AG04449 (cell line): Measurements from ENCODE around the gene EXO5.
A peak's percentile ranks its signal among the peaks of the same experiment; 100 is the strongest.
"Not testable (repeated sequence)": the region's sequence is repeated elsewhere in the genome, so short reads cannot be mapped to it uniquely, and the experiment has no call there.

Source experiments
- CTCF ChIA-PET: fragments of 350-600 bp; formaldehyde crosslinking; extraction: SDS; loops from one replicate; lab custom pipeline; 2021; ENCODE audit warnings: antibody characterized with exemption; lab: Yijun Ruan, JAX
- POLR2A ChIA-PET: fragments of 400-600, 350-600 bp; formaldehyde crosslinking; extraction: SDS; loops from one replicate; lab custom pipeline; 2020; ENCODE audit warnings: antibody characterized with exemption, inconsistent platforms; lab: Yijun Ruan, JAX
- DNase-seq: peaks from one replicate; pipeline ENCODE4 v3.0.0-alpha.2; 2010; ENCODE audit warnings: low read depth, low spot score
- H3K4me3 ChIP-seq: 2 replicates; pipeline ENCODE4 v1.5.1; 2011; ENCODE audit warnings: low read depth, mild to moderate bottlenecking, control low read depth, low read length
- TF ChIP-seq, protein P1 (sequence below): IDR thresholded peaks from one replicate; pipeline ENCODE4 v1.5.1; 2011; ENCODE audit warnings: mild to moderate bottlenecking, moderate library complexity, low read length, control low read depth, inconsistent platforms; ENCODE audit not compliant: insufficient read depth; ENCODE audit errors: missing control alignments

The EXO5 gene

DNA sequence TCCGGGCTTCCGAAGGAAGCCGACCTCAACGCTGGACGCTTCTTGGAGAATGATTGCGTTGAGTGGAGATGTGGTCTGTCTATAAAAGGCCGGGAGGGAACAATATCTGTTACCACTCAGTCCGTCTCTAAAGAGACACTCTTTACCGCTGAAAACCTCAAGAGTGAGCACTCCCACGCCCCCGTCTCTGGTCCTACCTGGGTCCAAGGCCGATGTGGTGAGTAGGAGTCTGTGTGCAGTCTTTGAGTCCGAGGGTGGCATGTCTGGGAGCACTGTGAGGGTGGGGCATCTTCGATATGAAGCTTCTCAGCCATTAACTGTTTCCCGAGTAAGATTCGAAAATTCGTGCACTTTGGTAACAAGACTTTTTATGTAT, 30.9 kb upstream of the EXO5 start:
- H3K4me3 ChIP-seq: peak overlapping the region; percentile 69
- TF ChIP-seq, protein P1, sequence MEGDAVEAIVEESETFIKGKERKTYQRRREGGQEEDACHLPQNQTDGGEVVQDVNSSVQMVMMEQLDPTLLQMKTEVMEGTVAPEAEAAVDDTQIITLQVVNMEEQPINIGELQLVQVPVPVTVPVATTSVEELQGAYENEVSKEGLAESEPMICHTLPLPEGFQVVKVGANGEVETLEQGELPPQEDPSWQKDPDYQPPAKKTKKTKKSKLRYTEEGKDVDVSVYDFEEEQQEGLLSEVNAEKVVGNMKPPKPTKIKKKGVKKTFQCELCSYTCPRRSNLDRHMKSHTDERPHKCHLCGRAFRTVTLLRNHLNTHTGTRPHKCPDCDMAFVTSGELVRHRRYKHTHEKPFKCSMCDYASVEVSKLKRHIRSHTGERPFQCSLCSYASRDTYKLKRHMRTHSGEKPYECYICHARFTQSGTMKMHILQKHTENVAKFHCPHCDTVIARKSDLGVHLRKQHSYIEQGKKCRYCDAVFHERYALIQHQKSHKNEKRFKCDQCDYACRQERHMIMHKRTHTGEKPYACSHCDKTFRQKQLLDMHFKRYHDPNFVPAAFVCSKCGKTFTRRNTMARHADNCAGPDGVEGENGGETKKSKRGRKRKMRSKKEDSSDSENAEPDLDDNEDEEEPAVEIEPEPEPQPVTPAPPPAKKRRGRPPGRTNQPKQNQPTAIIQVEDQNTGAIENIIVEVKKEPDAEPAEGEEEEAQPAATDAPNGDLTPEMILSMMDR: no peak
- no peak for DNase-seq
- ChIA-PET CTCF (interaction anchor here (1.0 kb wide), 1 partner anchor 55 kb away, joined by 3 read pairs; no protein-coding TSS in a partner anchor), POLR2A (interaction anchor here (0.8 to 2.9 kb wide), 2 partner anchors 27 to 31 kb away, joined by 3 to 9 read pairs; partner anchors contain the start of genes EXO5 and ZFP69B)

DNA sequence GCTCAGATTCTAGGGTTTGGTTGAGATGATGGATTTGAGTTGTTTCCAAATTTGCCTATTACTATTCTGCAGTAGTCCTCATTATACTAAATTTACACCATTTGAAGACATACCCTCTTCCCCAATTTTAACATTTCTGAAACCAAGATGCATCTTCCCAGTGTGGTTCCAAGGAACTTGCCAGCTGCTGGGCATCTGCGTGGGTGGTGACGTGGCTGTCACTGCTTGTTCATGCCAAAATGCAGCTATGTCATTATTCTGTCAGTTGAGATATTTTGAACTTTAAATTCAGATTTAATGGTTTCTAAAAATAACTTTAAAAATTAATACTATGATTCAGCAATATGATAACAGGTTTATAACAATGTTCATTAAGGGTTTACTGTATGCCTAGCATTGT, 30.3 kb upstream of the EXO5 start:
- TF ChIP-seq, protein P1: no peak
- peak overlapping the region; percentile 69 for H3K4me3 ChIP-seq
- no peak for DNase-seq
- POLR2A ChIA-PET: interaction anchor here (0.8 to 2.9 kb wide), 2 partner anchors 28 to 31 kb away, joined by 3 to 9 read pairs; partner anchors contain the start of genes EXO5 and ZFP69B
- CTCF ChIA-PET: interaction anchor here (1.0 kb wide), 1 partner anchor 54 kb away, joined by 3 read pairs; no protein-coding TSS in a partner anchor

- no peak for DNase-seq
- TF ChIP-seq, protein P1: no peak
- POLR2A ChIA-PET: interaction anchor here (0.6 kb wide), 1 partner anchor 238 kb away, joined by 3 read pairs; no protein-coding TSS in a partner anchor
- CTCF ChIA-PET: no interaction called here
- H3K4me3 ChIP-seq: no peak overlapping the region
Observed at GRCh38 chr1:40479156-40479555, 29.4 kb upstream of the EXO5 start.

GRCh38 chr1:40495315-40495903, 13.2 kb upstream of the EXO5 start:
- POLR2A ChIA-PET: no interaction called here
- H3K4me3 ChIP-seq: no peak overlapping the region
- no peak for DNase-seq
- CTCF ChIA-PET: no interaction called here
- TF ChIP-seq, protein P1: no peak

GRCh38 chr1:40502651-40503050, 5.9 kb upstream of the EXO5 start:
- H3K4me3 ChIP-seq, DNase-seq, POLR2A ChIA-PET: not testable (repeated sequence)
- CTCF ChIA-PET: interaction anchor here (1.4 to 2.9 kb wide), 2 partner anchors 10 to 30 kb away, joined by 4 to 9 read pairs; no protein-coding TSS in a partner anchor

DNA sequence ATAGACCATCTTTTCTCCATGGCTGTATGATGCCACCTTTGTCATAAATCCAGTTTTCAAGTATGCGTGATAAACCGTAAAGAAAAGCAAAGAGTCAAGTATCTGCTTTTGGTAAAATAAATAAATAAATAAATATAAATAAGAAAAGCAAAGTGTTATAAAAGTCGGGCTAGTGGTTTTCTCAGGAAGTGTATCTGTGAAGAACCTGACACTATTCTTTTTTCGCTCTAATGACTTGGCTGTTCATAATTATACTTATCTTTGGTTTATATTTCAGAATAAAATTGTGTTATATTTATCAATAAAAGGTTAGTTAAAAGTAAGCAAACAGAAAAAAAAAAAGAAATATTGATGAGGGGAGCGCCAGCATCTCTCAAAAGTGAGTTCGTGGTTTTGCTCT, 594 bp upstream of the EXO5 start:
- ChIA-PET POLR2A (interaction anchor here (0.9 to 1.8 kb wide), 4 partner anchors 11 to 58 kb away, joined by 3 to 6 read pairs (median 4); partner anchors contain the start of genes ZFP69B and ZNF684), CTCF (interaction anchor here (2.0 kb wide), 1 partner anchor 25 kb away, joined by 6 read pairs; no protein-coding TSS in a partner anchor)
- peak overlapping the region; percentile 81 for H3K4me3 ChIP-seq
- TF ChIP-seq, protein P1: no peak
- no peak for DNase-seq
